Measurements from ENCODE around the gene CCDC40. TPM values are rescaled to one million over a fixed set of nuclear protein-coding genes. Genes with fewer than 3 reads are reported as not detected.

CCDC40 gene
- total RNA-seq, 4 donors from 2014 or later = 6.7 to 17.3 (median 9.4) TPM

DNA sequence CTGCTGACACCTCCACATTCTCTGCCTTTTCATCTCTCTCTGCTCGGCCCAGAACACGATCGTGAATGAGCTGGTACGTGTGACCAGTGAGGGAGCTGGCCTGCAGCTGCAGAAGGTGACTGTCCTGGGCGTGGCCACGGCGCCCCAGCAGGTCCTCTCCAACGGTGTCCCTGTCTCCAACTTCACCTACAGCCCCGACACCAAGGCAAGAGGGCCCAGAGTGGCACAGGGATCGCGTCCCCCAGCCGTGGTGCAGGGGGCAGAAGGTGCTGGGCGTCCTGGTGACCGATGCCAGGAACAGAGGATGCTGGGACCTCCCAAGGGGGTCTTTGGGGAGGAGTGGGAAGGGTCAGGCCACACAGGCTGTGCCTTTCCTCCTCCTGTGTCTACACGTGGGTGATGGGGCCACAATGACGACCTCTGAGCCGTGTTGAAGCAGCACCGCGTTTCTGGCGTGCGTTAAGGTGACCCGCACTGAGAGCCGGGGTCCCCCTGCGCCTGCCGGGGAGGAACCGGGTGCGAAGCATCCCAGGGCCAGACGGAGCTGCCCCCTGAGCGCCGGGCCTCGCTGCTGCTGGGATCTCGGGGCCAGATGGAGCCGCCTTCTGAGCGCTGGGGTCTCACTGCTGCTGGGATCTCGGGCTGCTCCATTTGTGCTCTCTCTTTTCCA, 82.3 kb downstream of the CCDC40 start:
- no peaks in the 10 kb centered on the region for H3K9me3 ChIP-seq
- no peak for TF ChIP-seq POLR2A (IDR thresholded peaks at IDR 0.05)
- WGBS, 2 donors = 86 to 92% methylated on average over 9 to 30 of the region's 35 CpGs
- no peak overlapping the region for H3K27ac ChIP-seq
- H3K4me1 ChIP-seq = no peaks in the 10 kb centered on the region
- H3K27me3 ChIP-seq = no peaks in the 10 kb centered on the region
- intact Hi-C loops (cut with DNase I) = no loop called here
- H3K4me3 ChIP-seq (replicated peaks in 1 of 3) = no peak overlapping the region
- no peak for DNase-seq
- no peaks in the 10 kb centered on the region for H3K36me3 ChIP-seq

DNA sequence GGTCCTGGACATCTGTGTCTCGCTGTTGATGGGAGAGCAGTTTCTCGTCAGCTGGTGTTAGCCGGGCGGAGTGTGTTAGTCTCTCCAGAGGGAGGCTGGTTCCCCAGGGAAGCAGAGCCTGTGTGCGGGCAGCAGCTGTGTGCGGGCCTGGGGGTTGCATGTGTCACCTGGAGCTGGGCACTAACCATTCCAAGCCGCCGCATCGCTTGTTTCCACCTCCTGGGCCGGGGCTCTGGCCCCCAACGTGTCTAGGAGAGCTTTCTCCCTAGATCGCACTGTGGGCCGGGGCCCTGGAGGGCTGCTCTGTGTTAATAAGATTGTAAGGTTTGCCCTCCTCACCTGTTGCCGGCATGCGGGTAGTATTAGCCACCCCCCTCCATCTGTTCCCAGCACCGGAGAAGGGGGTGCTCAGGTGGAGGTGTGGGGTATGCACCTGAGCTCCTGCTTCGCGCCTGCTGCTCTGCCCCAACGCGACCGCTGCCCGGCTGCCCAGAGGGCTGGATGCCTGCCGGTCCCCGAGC, 82.9 kb downstream of the CCDC40 start:
- H3K27ac ChIP-seq = no peak overlapping the region
- no peaks in the 10 kb centered on the region for H3K36me3 ChIP-seq
- no peaks in the 10 kb centered on the region for H3K9me3 ChIP-seq
- H3K4me1 ChIP-seq = peaks cover 0 to 1% of the 10 kb centered on the region in 2 donors
- no peaks in the 10 kb centered on the region for H3K27me3 ChIP-seq
- TF ChIP-seq, protein P1, sequence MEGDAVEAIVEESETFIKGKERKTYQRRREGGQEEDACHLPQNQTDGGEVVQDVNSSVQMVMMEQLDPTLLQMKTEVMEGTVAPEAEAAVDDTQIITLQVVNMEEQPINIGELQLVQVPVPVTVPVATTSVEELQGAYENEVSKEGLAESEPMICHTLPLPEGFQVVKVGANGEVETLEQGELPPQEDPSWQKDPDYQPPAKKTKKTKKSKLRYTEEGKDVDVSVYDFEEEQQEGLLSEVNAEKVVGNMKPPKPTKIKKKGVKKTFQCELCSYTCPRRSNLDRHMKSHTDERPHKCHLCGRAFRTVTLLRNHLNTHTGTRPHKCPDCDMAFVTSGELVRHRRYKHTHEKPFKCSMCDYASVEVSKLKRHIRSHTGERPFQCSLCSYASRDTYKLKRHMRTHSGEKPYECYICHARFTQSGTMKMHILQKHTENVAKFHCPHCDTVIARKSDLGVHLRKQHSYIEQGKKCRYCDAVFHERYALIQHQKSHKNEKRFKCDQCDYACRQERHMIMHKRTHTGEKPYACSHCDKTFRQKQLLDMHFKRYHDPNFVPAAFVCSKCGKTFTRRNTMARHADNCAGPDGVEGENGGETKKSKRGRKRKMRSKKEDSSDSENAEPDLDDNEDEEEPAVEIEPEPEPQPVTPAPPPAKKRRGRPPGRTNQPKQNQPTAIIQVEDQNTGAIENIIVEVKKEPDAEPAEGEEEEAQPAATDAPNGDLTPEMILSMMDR (IDR thresholded peaks at IDR 0.05) = no peak
- TF ChIP-seq POLR2A (IDR thresholded peaks at IDR 0.05) = no peak
- intact Hi-C loops (cut with DNase I) = no loop called here
- DNase-seq = no peak
- H3K4me3 ChIP-seq (replicated peaks in 1 of 3) = no peak overlapping the region
- WGBS, 2 donors = 91 to 92% methylated on average over 15 of the region's 24 CpGs

DNA sequence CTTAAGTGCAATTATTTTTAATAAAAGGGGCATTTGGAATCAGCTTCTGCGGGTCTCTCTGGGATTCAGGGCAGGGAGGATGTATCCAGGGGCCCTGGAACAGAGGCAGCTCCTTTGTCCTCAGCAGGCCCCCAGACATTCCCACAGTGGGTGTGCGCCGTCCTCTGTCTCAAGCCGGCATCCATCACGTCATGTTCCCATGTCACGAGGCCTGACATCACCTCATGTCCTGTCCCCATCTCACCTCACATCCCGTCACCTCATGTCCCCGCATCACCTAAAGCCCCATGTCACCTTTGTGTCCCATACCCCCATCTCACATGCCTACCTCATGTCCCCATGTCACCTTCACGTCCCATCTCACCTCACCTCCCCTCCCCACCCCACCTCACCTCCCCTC, 83.4 kb downstream of the CCDC40 start:
- intact Hi-C loops (cut with DNase I) = no loop called here
- WGBS, 2 donors = 91 to 95% methylated on average over 9 of the region's 9 CpGs
- Histone ChIP-seq H3K36me3 (no peaks in the 10 kb centered on the region), H3K4me3 (replicated peaks in 1 of 3) (no peak overlapping the region), H3K27ac (no peak overlapping the region), H3K9me3 (no peaks in the 10 kb centered on the region), H3K4me1 (peaks cover 0 to 6% of the 10 kb centered on the region in 2 donors), H3K27me3 (no peaks in the 10 kb centered on the region)
- TF ChIP-seq, protein P1 (IDR thresholded peaks at IDR 0.05) = no peak
- no peak for TF ChIP-seq POLR2A (IDR thresholded peaks at IDR 0.05)
- DNase-seq = no peak

DNA sequence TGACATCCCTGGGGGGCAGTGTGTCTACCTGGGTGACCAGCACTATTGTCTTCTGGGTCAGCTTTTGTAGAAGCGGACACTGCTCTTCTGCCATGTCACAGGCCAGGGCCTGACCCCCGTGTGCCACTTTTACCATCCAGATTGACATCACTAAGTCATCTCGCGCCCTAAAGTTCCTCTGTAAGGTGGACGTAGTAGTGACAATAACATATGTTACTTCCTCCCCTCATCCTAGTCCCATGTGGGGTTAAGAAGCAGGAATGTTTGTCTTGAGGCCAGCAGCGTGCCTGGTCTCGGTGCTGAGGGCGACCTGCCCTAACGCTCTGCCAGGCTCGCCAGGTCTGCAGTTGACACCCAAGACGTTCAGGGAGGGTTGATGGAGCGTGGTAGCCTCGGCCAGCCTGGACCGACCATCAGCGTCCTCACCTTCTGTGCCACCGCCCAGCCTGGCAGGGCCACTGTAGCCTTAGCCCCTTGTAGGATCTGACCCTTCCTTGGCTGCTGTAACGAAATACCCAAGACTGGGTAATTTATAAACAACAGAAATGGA, 85.7 kb downstream of the CCDC40 start:
- no peak overlapping the region for H3K4me3 ChIP-seq (replicated peaks in 1 of 3)

DNA sequence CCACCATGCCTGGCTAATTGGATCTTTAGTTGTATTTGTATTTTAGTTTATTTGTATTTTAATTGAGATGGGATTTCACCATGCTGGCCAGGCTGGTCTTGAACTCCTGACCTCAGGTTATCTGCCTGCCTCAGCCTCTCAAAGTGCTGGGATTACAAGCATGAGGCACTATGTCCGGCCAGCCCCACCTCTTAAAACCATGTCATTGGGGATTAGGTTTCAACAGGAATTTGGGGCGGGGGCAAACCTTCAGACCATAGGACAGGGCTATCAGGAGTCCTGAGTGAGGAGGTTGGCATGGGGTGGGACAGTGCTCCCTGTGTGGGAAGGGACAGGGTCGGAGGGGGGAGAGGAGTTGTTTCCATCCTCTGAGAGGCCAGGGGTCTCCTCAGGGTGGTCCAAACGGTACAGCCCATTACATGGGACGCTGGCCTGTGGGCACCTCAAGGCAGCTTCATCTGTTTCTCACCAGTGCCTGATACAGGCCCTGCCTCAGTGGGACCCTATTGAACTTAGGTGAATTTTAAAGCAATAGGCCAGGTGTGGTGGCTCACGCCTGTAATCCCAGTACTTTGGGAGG, 86.6 kb downstream of the CCDC40 start:
- no peak for TF ChIP-seq POLR2A (IDR thresholded peaks at IDR 0.05)
- TF ChIP-seq, protein P1 (IDR thresholded peaks at IDR 0.05) = no peak
- WGBS, 2 donors = 78 to 90% methylated on average over 6 of the region's 6 CpGs
- intact Hi-C loops (cut with DNase I) = no loop called here
- no peak overlapping the region for H3K27ac ChIP-seq
- no peaks in the 10 kb centered on the region for H3K9me3 ChIP-seq
- no peaks in the 10 kb centered on the region for H3K36me3 ChIP-seq
- no peaks in the 10 kb centered on the region for H3K27me3 ChIP-seq
- DNase-seq = no peak
- no peak overlapping the region for H3K4me3 ChIP-seq (replicated peaks in 1 of 3)
- peaks cover 0 to 15% of the 10 kb centered on the region in 2 donors for H3K4me1 ChIP-seq

More for the DNA sequence above, 85.7 kb downstream of the CCDC40 start:
- H3K9me3 ChIP-seq = no peaks in the 10 kb centered on the region
- H3K4me1 ChIP-seq = peaks cover 0 to 15% of the 10 kb centered on the region in 2 donors
- intact Hi-C loops (cut with DNase I) = no loop called here
- H3K36me3 ChIP-seq = no peaks in the 10 kb centered on the region
- H3K27me3 ChIP-seq = no peaks in the 10 kb centered on the region
- no peak for DNase-seq
- TF ChIP-seq, protein P1 (IDR thresholded peaks at IDR 0.05) = no peak
- TF ChIP-seq POLR2A (IDR thresholded peaks at IDR 0.05) = no peak
- H3K27ac ChIP-seq = no peak overlapping the region
- 89 to 91% methylated on average over 6 to 16 of the region's 17 CpGs for WGBS, 2 donors

Data from thyroid gland (tissue), 4 donors.